HepG2 (cell line): ENCODE results near the gene NRBP1. TPM values are rescaled to one million over a fixed set of nuclear protein-coding genes. Genes with fewer than 3 reads are reported as not detected.
A peak's percentile ranks its signal among the peaks of the same experiment; 100 is the strongest.

Experiments used
- CEBPB ChIP-seq: IDR thresholded peaks from 2 replicates; pipeline ENCODE4 v1.6.1; 2011; ENCODE audit warnings: low read depth, low read length, improper control_type of control experiment, borderline replicate concordance
- EEA1 ChIP-seq: sonication (generic); formaldehyde crosslinking; IDR thresholded peaks from 2 replicates; pipeline ENCODE4 v1.5.1; 2020; ENCODE audit warnings: mild to moderate bottlenecking, missing genetic modification reagents, borderline replicate concordance
- ELF1 ChIP-seq: sonication (generic); formaldehyde crosslinking; IDR thresholded peaks from 2 replicates; pipeline ENCODE4 v1.4.0; 2020; ENCODE audit warnings: missing genetic modification reagents
- ELF3 ChIP-seq: IDR thresholded peaks from 2 replicates; pipeline ENCODE4 v1.6.1; 2016; ENCODE audit warnings: missing genetic modification reagents, missing compliant biosample characterization
- MBD4 ChIP-seq: IDR thresholded peaks from 2 replicates; pipeline ENCODE4 v1.6.1; 2012; ENCODE audit warnings: low read length, inconsistent platforms, borderline replicate concordance
- SETDB1 ChIP-seq: sonication (generic); formaldehyde crosslinking; IDR thresholded peaks from 2 replicates; pipeline ENCODE4 v1.5.1; 2020; ENCODE audit warnings: missing genetic modification reagents, mild to moderate bottlenecking, borderline replicate concordance
- SKI ChIP-seq: fragments of 450-650 bp; IDR thresholded peaks from one replicate; pipeline ENCODE4 v1.6.1; 2018; ENCODE audit warnings: mild to moderate bottlenecking; ENCODE audit not compliant: partially characterized antibody
- SOX5 ChIP-seq: IDR thresholded peaks from 2 replicates; pipeline ENCODE4 v1.6.1; 2016; ENCODE audit warnings: borderline replicate concordance
- ZNF232 ChIP-seq: sonication (generic); formaldehyde crosslinking; IDR thresholded peaks from 2 replicates; pipeline ENCODE4 v1.4.0; 2020; ENCODE audit warnings: missing genetic modification reagents, borderline replicate concordance
- ZNF562 ChIP-seq: sonication (generic); formaldehyde crosslinking; IDR thresholded peaks from 2 replicates; pipeline ENCODE4 v1.8.0; 2022; ENCODE audit warnings: missing genetic modification reagents, borderline replicate concordance
- polyA plus RNA-seq, 8 experiments: library from polyadenylated mRNA; depleted of rRNA in 3 of 8; stranded (reverse) in 7 of 8; unstranded in 1 of 8; fragments of >200 nt; fragmentation: Illumina TruSeq in 4 of 8; extraction: Trizol in 4 of 8; gene quantifications; 2 replicates each; pipeline versions ENCODE4 v1.2.1 to v1.2.3, GENCODE V29; 2011 to 2016; ENCODE audit warnings: low read depth in 4 of 8, missing spikeins in 1 of 8, mixed read lengths in 1 of 8; ENCODE audit not compliant: insufficient read depth in 1 of 8
- total RNA-seq, 5 experiments: library from RNA; depleted of rRNA; stranded (reverse); fragments of >200 nt; fragmentation: Illumina TruSeq; extraction: Trizol; gene quantifications; 2 replicates each; pipeline ENCODE4 v1.2.3, GENCODE V29; 2016; ENCODE audit warnings: low read depth in 1 of 5
- TF ChIP-seq, protein P1 (sequence below): sonication (generic); formaldehyde crosslinking; IDR thresholded peaks from 2 replicates; pipeline ENCODE4 v1.4.0; 2020; ENCODE audit warnings: missing genetic modification reagents
- TF ChIP-seq, protein P2 (sequence below): sonication (generic); formaldehyde crosslinking; IDR thresholded peaks from 2 replicates; pipeline ENCODE4 v1.5.1; 2020; ENCODE audit warnings: missing genetic modification reagents, mild to moderate bottlenecking, borderline replicate concordance
- TF ChIP-seq, protein P3 (sequence below): sonication (generic); formaldehyde crosslinking; IDR thresholded peaks from 2 replicates; pipeline ENCODE4 v1.8.0; 2022; ENCODE audit warnings: mild to moderate bottlenecking, missing genetic modification reagents; ENCODE audit not compliant: insufficient replicate concordance
- TF ChIP-seq, protein P4 (sequence below): sonication (generic); formaldehyde crosslinking; conservative IDR thresholded peaks from 2 replicates; pipeline ENCODE4 v1.4.0; 2020; ENCODE audit warnings: missing genetic modification reagents

The NRBP1 gene
- total and polyA plus RNA-seq, 2 of the 13 experiments (the other 11 are each of a cell fraction or from before 2014, with no cell fraction given) = 165 to 240 TPM

DNA sequence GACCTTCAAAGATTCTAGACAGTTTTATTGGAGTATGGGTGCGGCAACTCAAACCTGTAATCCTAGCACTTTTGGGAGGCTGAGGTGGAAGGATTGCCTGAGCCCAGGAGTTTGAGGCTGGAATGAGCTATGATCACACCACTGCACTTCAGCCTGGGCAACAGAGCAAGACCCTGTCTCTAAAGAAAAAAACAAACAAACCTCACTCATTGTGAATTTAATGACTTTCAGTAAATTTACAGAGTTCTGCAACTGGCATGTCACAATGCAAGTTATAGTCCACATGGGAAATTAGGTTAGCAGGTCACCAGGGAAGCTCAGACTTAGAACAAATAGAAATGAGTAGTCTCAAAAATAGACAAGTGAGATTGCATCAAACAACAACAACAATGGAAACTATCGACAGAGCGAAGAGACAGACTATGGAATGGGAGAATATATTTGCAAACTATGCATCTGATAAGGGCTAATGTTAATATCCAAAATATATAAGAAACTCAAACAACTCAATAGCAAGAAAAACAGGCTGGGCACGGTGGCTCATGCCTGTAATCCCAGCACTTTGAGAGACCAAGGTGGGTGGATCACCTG is 6.7 kb upstream of the NRBP1 start (continued):
- TF ChIP-seq SKI = peak; percentile 92
- TF ChIP-seq ZNF232 = no peak
- no peak for TF ChIP-seq ELF3 (CRISPR knock-in tag)
- TF ChIP-seq SETDB1 (CRISPR knock-in tag) = no peak
- no peak for TF ChIP-seq ZNF562
- TF ChIP-seq EEA1 = no peak
- TF ChIP-seq, protein P1, sequence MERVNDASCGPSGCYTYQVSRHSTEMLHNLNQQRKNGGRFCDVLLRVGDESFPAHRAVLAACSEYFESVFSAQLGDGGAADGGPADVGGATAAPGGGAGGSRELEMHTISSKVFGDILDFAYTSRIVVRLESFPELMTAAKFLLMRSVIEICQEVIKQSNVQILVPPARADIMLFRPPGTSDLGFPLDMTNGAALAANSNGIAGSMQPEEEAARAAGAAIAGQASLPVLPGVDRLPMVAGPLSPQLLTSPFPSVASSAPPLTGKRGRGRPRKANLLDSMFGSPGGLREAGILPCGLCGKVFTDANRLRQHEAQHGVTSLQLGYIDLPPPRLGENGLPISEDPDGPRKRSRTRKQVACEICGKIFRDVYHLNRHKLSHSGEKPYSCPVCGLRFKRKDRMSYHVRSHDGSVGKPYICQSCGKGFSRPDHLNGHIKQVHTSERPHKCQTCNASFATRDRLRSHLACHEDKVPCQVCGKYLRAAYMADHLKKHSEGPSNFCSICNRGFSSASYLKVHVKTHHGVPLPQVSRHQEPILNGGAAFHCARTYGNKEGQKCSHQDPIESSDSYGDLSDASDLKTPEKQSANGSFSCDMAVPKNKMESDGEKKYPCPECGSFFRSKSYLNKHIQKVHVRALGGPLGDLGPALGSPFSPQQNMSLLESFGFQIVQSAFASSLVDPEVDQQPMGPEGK (CRISPR knock-in tag) = no peak
- TF ChIP-seq CEBPB = peak; percentile 59; the same call in 1 of the 2 replicates
- TF ChIP-seq, protein P2, sequence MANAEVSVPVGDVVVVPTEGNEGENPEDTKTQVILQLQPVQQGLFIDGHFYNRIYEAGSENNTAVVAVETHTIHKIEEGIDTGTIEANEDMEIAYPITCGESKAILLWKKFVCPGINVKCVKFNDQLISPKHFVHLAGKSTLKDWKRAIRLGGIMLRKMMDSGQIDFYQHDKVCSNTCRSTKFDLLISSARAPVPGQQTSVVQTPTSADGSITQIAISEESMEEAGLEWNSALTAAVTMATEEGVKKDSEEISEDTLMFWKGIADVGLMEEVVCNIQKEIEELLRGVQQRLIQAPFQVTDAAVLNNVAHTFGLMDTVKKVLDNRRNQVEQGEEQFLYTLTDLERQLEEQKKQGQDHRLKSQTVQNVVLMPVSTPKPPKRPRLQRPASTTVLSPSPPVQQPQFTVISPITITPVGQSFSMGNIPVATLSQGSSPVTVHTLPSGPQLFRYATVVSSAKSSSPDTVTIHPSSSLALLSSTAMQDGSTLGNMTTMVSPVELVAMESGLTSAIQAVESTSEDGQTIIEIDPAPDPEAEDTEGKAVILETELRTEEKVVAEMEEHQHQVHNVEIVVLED (CRISPR knock-in tag) = no peak
- no peak for TF ChIP-seq ELF1 (CRISPR knock-in tag)
- TF ChIP-seq MBD4 = no peak
- TF ChIP-seq SOX5 (CRISPR knock-in tag) = peak; percentile 54; the same call in 1 of the 2 replicates
- TF ChIP-seq, protein P3, sequence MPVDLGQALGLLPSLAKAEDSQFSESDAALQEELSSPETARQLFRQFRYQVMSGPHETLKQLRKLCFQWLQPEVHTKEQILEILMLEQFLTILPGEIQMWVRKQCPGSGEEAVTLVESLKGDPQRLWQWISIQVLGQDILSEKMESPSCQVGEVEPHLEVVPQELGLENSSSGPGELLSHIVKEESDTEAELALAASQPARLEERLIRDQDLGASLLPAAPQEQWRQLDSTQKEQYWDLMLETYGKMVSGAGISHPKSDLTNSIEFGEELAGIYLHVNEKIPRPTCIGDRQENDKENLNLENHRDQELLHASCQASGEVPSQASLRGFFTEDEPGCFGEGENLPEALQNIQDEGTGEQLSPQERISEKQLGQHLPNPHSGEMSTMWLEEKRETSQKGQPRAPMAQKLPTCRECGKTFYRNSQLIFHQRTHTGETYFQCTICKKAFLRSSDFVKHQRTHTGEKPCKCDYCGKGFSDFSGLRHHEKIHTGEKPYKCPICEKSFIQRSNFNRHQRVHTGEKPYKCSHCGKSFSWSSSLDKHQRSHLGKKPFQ = peak; percentile 45
- TF ChIP-seq, protein P4, sequence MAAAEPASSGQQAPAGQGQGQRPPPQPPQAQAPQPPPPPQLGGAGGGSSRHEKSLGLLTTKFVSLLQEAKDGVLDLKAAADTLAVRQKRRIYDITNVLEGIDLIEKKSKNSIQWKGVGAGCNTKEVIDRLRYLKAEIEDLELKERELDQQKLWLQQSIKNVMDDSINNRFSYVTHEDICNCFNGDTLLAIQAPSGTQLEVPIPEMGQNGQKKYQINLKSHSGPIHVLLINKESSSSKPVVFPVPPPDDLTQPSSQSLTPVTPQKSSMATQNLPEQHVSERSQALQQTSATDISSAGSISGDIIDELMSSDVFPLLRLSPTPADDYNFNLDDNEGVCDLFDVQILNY (CRISPR knock-in tag) = no peak
